ENCODE data around the gene PCDHB3.
A peak's percentile ranks its signal among the peaks of the same experiment; 100 is the strongest.
"Not testable (repeated sequence)": the region's sequence is repeated elsewhere in the genome, so short reads cannot be mapped to it uniquely, and the experiment has no call there.

Gene PCDHB3

GRCh38 chr5:141094481-141095262 is 5.6 kb upstream of the PCDHB3 start, which contains the start of gene PCDHB2:
PCDHB2 (plus strand) TSS chr5:141094615; CDS start chr5:141094791, 176 bp downstream.
- in situ Hi-C loops (cut with MboI; ENCODE audit: low pct_unique_long_range_greater_than_20kb, low sequenced_read_pairs, unreplicated experiment): no loop called here
- DNase-seq (ENCODE audit: low spot score): no peak
- peak; percentile 8 for TF ChIP-seq CTCF (IDR thresholded peaks at IDR 0.05; ENCODE audit: extremely low read depth, insufficient read depth, missing control alignments)

GRCh38 chr5:141095263-141095641 is 5.0 kb upstream of the PCDHB3 start:
- DNase-seq (ENCODE audit: low spot score): no peak
- in situ Hi-C loops (cut with MboI; ENCODE audit: low pct_unique_long_range_greater_than_20kb, low sequenced_read_pairs, unreplicated experiment): no loop called here
- no peak for TF ChIP-seq CTCF (IDR thresholded peaks at IDR 0.05; ENCODE audit: extremely low read depth, insufficient read depth, missing control alignments)

GRCh38 chr5:141096181-141096580 is 4.1 kb upstream of the PCDHB3 start:
- DNase-seq (ENCODE audit: low spot score); in situ Hi-C loops (cut with MboI; ENCODE audit: low pct_unique_long_range_greater_than_20kb, low sequenced_read_pairs, unreplicated experiment): not testable (repeated sequence)

- in situ Hi-C loops (cut with MboI; ENCODE audit: low pct_unique_long_range_greater_than_20kb, low sequenced_read_pairs, unreplicated experiment); DNase-seq (ENCODE audit: low spot score): not testable (repeated sequence)
Measured at GRCh38 chr5:141096586-141096985, 3.7 kb upstream of the PCDHB3 start.

- DNase-seq (ENCODE audit: low spot score): no peak
- in situ Hi-C loops (cut with MboI; ENCODE audit: low pct_unique_long_range_greater_than_20kb, low sequenced_read_pairs, unreplicated experiment): no loop called here
- no peak for TF ChIP-seq CTCF (IDR thresholded peaks at IDR 0.05; ENCODE audit: extremely low read depth, insufficient read depth, missing control alignments)
Measured at GRCh38 chr5:141101059-141101458, 786 bp downstream of the PCDHB3 start.

GRCh38 chr5:141102070-141102469 is 1.8 kb downstream of the PCDHB3 start:
- DNase-seq (ENCODE audit: low spot score); in situ Hi-C loops (cut with MboI; ENCODE audit: low pct_unique_long_range_greater_than_20kb, low sequenced_read_pairs, unreplicated experiment): not testable (repeated sequence)

GRCh38 chr5:141102471-141102870 is 2.2 kb downstream of the PCDHB3 start:
- DNase-seq (ENCODE audit: low spot score); in situ Hi-C loops (cut with MboI; ENCODE audit: low pct_unique_long_range_greater_than_20kb, low sequenced_read_pairs, unreplicated experiment): not testable (repeated sequence)

- in situ Hi-C loops (cut with MboI; ENCODE audit: low pct_unique_long_range_greater_than_20kb, low sequenced_read_pairs, unreplicated experiment): no loop called here
- TF ChIP-seq CTCF (IDR thresholded peaks at IDR 0.05; ENCODE audit: extremely low read depth, insufficient read depth, missing control alignments): no peak
- DNase-seq (ENCODE audit: low spot score): no peak
Measured at GRCh38 chr5:141105350-141105749, 5.1 kb downstream of the PCDHB3 start.

- no peak for TF ChIP-seq CTCF (IDR thresholded peaks at IDR 0.05; ENCODE audit: extremely low read depth, insufficient read depth, missing control alignments)
- in situ Hi-C loops (cut with MboI; ENCODE audit: low pct_unique_long_range_greater_than_20kb, low sequenced_read_pairs, unreplicated experiment): no loop called here
- DNase-seq (ENCODE audit: low spot score): no peak
Measured at GRCh38 chr5:141119250-141119649, 19.0 kb downstream of the PCDHB3 start.

Data from GM13977 (cell line).